ENCODE results near the gene NIPSNAP2.

DNA sequence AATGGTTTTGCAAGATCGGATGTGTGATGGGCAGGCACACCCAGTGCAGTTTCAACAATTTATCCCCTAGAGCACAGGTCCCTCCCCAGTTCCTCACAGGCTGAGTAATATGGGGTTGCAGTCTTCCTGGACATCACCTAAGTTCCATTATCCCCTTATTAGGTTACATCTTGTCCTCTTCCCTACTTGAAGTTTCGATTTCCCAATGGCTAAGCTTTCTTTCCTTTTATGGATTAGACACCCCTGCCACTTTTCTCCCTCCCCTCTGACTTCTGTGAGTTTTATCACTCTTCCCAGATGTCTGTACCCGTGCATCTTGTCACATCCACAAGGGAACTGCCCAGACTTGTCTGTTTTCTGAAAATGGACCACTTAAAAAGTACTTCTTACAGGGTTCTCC lies 2.4 kb upstream of the NIPSNAP2 start:
- TF ChIP-seq GATA2 (IDR thresholded peaks at IDR 0.05; ENCODE audit: low read depth, low read length): no peak
- no peak for TF ChIP-seq GATA3 (IDR thresholded peaks at IDR 0.05; ENCODE audit: low read depth, low read length)
